Rectal smooth muscle tissue (tissue), 1 donor: ENCODE results near the gene DNAJC16.

ENCODE experiments used
- H3K27ac ChIP-seq: one replicate; pipeline ENCODE4 v1.7.0; 2013; ENCODE audit warnings: low read depth, low read length, inconsistent platforms
- H3K27me3 ChIP-seq: one replicate; pipeline ENCODE4 v1.7.0; 2013; ENCODE audit warnings: low read length; ENCODE audit not compliant: control insufficient read depth, insufficient read depth
- H3K36me3 ChIP-seq: one replicate; pipeline ENCODE4 v1.7.0; 2013; ENCODE audit warnings: low read length; ENCODE audit not compliant: control insufficient read depth, insufficient read depth
- H3K4me1 ChIP-seq: one replicate; pipeline ENCODE4 v1.7.0; 2013; ENCODE audit warnings: low read length; ENCODE audit not compliant: control insufficient read depth, insufficient read depth
- H3K4me3 ChIP-seq: one replicate; pipeline ENCODE4 v1.7.0; 2013; ENCODE audit warnings: low read length
- H3K9ac ChIP-seq: one replicate; pipeline ENCODE4 v1.7.0; 2013; ENCODE audit warnings: low read length

DNAJC16 gene

GRCh38 chr1:15550573-15550972, 23.9 kb downstream of the DNAJC16 start:
- Histone ChIP-seq H3K27ac (no peak overlapping the region), H3K36me3 (peaks cover 16% of the 10 kb centered on the region), H3K4me3 (no peak overlapping the region), H3K4me1 (no peaks in the 10 kb centered on the region), H3K9ac (no peak overlapping the region), H3K27me3 (no peaks in the 10 kb centered on the region)

- H3K27ac ChIP-seq = no peak overlapping the region
- no peaks in the 10 kb centered on the region for H3K4me1 ChIP-seq
- H3K9ac ChIP-seq = no peak overlapping the region
- H3K36me3 ChIP-seq = peaks cover 8% of the 10 kb centered on the region
- H3K27me3 ChIP-seq = no peaks in the 10 kb centered on the region
- H3K4me3 ChIP-seq = no peak overlapping the region
Observed at GRCh38 chr1:15557008-15557407, 30.4 kb downstream of the DNAJC16 start.

GRCh38 chr1:15557594-15557993, 30.9 kb downstream of the DNAJC16 start:
- no peaks in the 10 kb centered on the region for H3K27me3 ChIP-seq
- no peaks in the 10 kb centered on the region for H3K4me1 ChIP-seq
- peaks cover 10% of the 10 kb centered on the region for H3K36me3 ChIP-seq
- no peak overlapping the region for H3K27ac ChIP-seq
- H3K9ac ChIP-seq = no peak overlapping the region
- H3K4me3 ChIP-seq = no peak overlapping the region

DNA sequence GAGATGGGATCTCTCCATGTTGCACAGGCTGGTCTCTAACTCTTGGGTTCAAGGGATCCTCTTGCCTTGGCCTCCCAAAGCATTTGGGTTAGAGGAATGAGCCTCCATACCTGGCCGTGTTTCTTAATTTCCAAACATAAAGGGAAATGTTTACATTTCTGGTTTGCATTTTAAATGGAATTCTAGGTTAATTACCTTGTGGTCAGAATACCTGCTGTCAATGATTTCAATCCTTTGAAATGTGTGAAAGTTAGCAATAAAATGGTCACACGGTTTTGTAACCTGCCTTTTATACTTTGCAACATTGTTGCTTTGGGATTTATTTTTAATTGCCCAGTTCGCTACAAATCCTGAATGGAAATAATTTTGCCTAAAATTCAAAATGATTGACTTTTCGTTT, 31.9 kb downstream of the DNAJC16 start:
- H3K27me3 ChIP-seq = no peaks in the 10 kb centered on the region
- H3K4me3 ChIP-seq = no peak overlapping the region
- H3K36me3 ChIP-seq = peaks cover 13% of the 10 kb centered on the region
- H3K27ac ChIP-seq = no peak overlapping the region
- H3K9ac ChIP-seq = no peak overlapping the region
- no peaks in the 10 kb centered on the region for H3K4me1 ChIP-seq

DNA sequence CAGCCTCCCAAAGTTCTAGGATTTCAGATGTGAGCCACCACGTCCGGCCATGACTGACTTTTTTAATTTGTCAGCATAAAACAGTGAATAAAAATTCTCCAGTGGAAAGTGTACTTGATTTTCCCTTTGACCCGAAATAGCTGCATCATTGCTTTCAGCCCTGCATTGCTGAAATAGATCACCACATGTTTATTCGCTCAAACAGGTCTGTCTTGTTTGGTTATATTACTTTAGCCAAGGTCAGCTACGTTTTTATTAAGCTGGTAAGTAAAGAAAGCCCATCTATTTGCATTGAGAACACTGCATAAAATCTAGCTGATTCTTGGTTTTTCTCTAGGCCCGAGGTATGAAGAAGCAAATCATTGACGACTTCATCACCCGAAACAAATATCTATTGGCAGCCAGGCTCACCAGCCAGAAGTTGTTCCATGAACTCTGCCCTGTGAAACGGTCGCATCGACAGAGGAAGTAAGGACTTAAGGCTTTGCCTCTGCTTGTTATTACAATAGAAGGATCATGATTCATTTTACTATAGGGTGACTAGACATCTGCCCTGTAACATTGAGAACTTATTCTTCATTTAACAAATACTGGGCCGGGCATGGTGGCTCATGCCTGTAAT, 32.7 kb downstream of the DNAJC16 start:
- Histone ChIP-seq H3K9ac (no peak overlapping the region), H3K27me3 (no peaks in the 10 kb centered on the region), H3K27ac (no peak overlapping the region), H3K36me3 (peaks cover 20% of the 10 kb centered on the region), H3K4me3 (no peak overlapping the region), H3K4me1 (no peaks in the 10 kb centered on the region)

GRCh38 chr1:15568387-15569073, 41.9 kb downstream of the DNAJC16 start:
- Histone ChIP-seq H3K27ac (no peak overlapping the region), H3K9ac (no peak overlapping the region), H3K36me3 (peaks cover 33% of the 10 kb centered on the region), H3K27me3 (no peaks in the 10 kb centered on the region), H3K4me1 (no peaks in the 10 kb centered on the region), H3K4me3 (no peak overlapping the region)

GRCh38 chr1:15570861-15571260, 44.2 kb downstream of the DNAJC16 start:
- no peak overlapping the region for H3K9ac ChIP-seq
- H3K27ac ChIP-seq = no peak overlapping the region
- no peaks in the 10 kb centered on the region for H3K4me1 ChIP-seq
- H3K36me3 ChIP-seq = peaks cover 19% of the 10 kb centered on the region
- no peak overlapping the region for H3K4me3 ChIP-seq
- H3K27me3 ChIP-seq = no peaks in the 10 kb centered on the region

DNA sequence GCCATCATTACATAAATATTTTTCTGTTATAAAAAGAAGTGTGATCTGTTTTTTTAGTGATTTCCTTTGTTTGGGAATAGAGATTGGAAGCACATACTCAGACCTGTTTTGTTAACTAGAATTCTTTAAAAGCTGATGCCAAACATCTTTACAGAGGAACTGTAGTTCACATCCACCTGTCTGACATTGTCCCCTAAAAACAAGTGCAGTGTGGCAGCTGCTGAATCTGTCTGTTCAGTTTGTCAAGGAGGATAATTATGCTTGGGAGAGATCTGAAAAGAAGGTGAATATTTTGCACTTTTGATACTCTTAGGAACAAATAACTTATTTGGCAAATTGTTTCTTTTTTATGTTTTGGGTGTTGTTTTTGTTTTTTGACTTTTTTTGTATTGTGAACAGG, 44.6 kb downstream of the DNAJC16 start:
- no peaks in the 10 kb centered on the region for H3K27me3 ChIP-seq
- H3K27ac ChIP-seq = no peak overlapping the region
- H3K4me3 ChIP-seq = no peak overlapping the region
- no peaks in the 10 kb centered on the region for H3K4me1 ChIP-seq
- H3K9ac ChIP-seq = no peak overlapping the region
- peaks cover 15% of the 10 kb centered on the region for H3K36me3 ChIP-seq

DNA sequence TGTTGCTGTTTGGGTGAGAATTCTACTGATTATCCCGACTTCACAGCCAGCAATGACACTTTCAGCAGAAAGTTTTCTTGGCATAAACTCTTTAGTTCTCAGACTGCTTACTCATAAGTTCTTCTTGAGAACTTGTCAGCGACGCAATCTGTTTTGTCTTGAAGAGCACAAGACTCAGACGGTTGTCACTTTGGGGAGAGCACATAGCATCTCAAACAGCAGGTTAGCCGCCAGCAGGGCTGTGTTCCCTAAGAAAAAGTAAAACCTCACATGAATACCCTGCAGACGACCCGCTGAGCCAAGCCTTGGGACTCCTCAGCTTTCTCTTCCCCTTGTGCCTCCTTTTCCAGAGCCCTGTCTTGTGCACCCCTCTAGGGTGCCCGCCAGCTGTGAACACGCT, 46.8 kb downstream of the DNAJC16 start:
- Histone ChIP-seq H3K27ac (no peak overlapping the region), H3K4me3 (no peak overlapping the region), H3K27me3 (no peaks in the 10 kb centered on the region), H3K4me1 (no peaks in the 10 kb centered on the region), H3K36me3 (peaks cover 6% of the 10 kb centered on the region), H3K9ac (no peak overlapping the region)

- no peak overlapping the region for H3K27ac ChIP-seq
Observed at GRCh38 chr1:15574741-15575140, 48.1 kb downstream of the DNAJC16 start.

DNA sequence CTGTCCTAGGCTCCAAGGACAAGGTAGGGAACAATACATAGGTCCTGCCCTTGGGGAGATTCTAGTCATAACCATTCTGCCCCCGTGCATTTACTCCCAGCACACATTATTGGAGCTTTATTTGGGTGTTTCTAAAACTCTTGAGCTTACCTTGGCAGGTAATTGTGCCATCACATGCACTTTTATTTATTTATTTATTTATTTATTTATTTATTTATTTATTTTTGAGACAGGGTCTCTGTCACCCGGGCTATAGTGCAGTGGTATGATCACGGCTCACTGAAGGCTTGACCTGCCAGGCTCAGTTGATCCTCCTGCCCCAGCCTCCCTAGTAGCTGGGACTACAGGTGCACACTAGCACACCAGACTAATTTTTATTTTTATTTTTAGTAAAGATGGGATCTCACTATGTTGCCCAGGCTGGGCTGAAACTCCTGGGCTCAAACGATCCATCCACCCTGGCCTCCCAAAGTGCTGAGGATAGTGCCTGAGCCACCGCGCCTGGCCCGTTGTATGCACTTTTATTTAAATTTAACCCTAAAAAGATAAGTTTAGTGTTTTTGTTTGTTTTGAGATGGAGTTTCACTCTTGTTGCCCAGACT, 49.0 kb downstream of the DNAJC16 start:
- H3K4me3 ChIP-seq = no peak overlapping the region
- H3K9ac ChIP-seq = no peak overlapping the region
- H3K27me3 ChIP-seq = no peaks in the 10 kb centered on the region
- peaks cover 3% of the 10 kb centered on the region for H3K36me3 ChIP-seq
- H3K27ac ChIP-seq = no peak overlapping the region
- peaks cover 2% of the 10 kb centered on the region for H3K4me1 ChIP-seq

More at GRCh38 chr1:15574741-15575140, 48.1 kb downstream of the DNAJC16 start:
- H3K4me1 ChIP-seq = peaks cover 2% of the 10 kb centered on the region
- no peaks in the 10 kb centered on the region for H3K27me3 ChIP-seq
- peaks cover 3% of the 10 kb centered on the region for H3K36me3 ChIP-seq
- no peak overlapping the region for H3K4me3 ChIP-seq
- no peak overlapping the region for H3K9ac ChIP-seq

GRCh38 chr1:15577691-15578090, 51.0 kb downstream of the DNAJC16 start:
- Histone ChIP-seq H3K4me1 (peaks cover 2% of the 10 kb centered on the region), H3K36me3 (peaks cover 3% of the 10 kb centered on the region), H3K9ac (no peak overlapping the region), H3K4me3 (no peak overlapping the region), H3K27me3 (no peaks in the 10 kb centered on the region), H3K27ac (no peak overlapping the region)
